ENCODE measurements around the gene ZNF57. TPM values are rescaled to one million over a fixed set of nuclear protein-coding genes. Genes with fewer than 3 reads are reported as not detected.

ZNF57 gene
- total and polyA plus RNA-seq, 2 of the 13 experiments (the other 11 are each of a cell fraction or from before 2014, with no cell fraction given), result 6.6 to 17.5 TPM

GRCh38 chr19:2867025-2867991 is 33.4 kb upstream of the ZNF57 start, which contains the start of gene ZNF556 (continued):
- TF ChIP-seq PHF21A (CRISPR knock-in tag; IDR thresholded peaks at IDR 0.05) (peak; percentile 27; the same call in 1 of the 2 replicates), ZNF3 (CRISPR knock-in tag; IDR thresholded peaks at IDR 0.05) (no peak), FOXK2 (IDR thresholded peaks at IDR 0.05) (peak; percentile 79), ZNF552 (CRISPR knock-in tag; IDR thresholded peaks at IDR 0.05; ENCODE audit: borderline replicate concordance) (no peak), MYC (CRISPR knock-in tag; IDR thresholded peaks at IDR 0.05; ENCODE audit: borderline replicate concordance) (peak; percentile 95), PCBP1 (IDR thresholded peaks at IDR 0.05; ENCODE audit: borderline replicate concordance, low read depth, low read length) (0 out of 2 replicates have a peak, but pooled peaks have one; percentile 38), MAF1 (CRISPR knock-in tag; IDR thresholded peaks at IDR 0.05; ENCODE audit: borderline replicate concordance) (no peak), ZBTB7A (CRISPR knock-in tag; IDR thresholded peaks at IDR 0.05) (no peak), ZNF768 (CRISPR knock-in tag; IDR thresholded peaks at IDR 0.05) (peak; percentile 53; the same call in 1 of the 2 replicates), MYNN (CRISPR knock-in tag; IDR thresholded peaks at IDR 0.05; ENCODE audit: low read depth) (0 out of 2 replicates have a peak, but pooled peaks have one; percentile 37), SRY (CRISPR knock-in tag; IDR thresholded peaks at IDR 0.05) (peak; percentile 60; the same call in 1 of the 2 replicates), GABPB1 (CRISPR knock-in tag; IDR thresholded peaks at IDR 0.05) (peak; percentile 74), CENPX (CRISPR knock-in tag; IDR thresholded peaks at IDR 0.05) (no peak), ZNF788 (CRISPR knock-in tag; IDR thresholded peaks at IDR 0.05; ENCODE audit: borderline replicate concordance) (peak; percentile 64; the same call in 1 of the 2 replicates), MTF1 (CRISPR knock-in tag; IDR thresholded peaks at IDR 0.05) (no peak), ZBTB49 (CRISPR knock-in tag; IDR thresholded peaks at IDR 0.05; ENCODE audit: borderline replicate concordance) (no peak), ZGPAT (CRISPR knock-in tag; IDR thresholded peaks at IDR 0.05) (peak; percentile 33; the same call in 1 of the 2 replicates), HDAC1 (CRISPR knock-in tag; IDR thresholded peaks at IDR 0.05) (peak; percentile 54), IKZF5 (CRISPR knock-in tag; IDR thresholded peaks at IDR 0.05) (no peak; the same call in 1 of the 2 replicates), ZSCAN29 (CRISPR knock-in tag; conservative IDR thresholded peaks at IDR 0.05) (peak; percentile 65; the same call in 1 of the 2 replicates), ZNF317 (CRISPR knock-in tag; IDR thresholded peaks at IDR 0.05) (0 out of 2 replicates have a peak, but pooled peaks have one; percentile 73), HOXA5 (CRISPR knock-in tag; IDR thresholded peaks at IDR 0.05) (peak; percentile 55; the same call in 1 of the 2 replicates), ZNF556 (CRISPR knock-in tag; IDR thresholded peaks at IDR 0.05; ENCODE audit: borderline replicate concordance) (peak; percentile 66; the same call in 1 of the 2 replicates), ZSCAN31 (CRISPR knock-in tag; IDR thresholded peaks at IDR 0.05; ENCODE audit: low read depth) (peak; percentile 72; the same call in 1 of the 2 replicates)
